Measurements from ENCODE around the gene TAS1R1.

Gene TAS1R1

GRCh38 chr1:6512908-6513280 is 42.2 kb upstream of the TAS1R1 start:
- no peak overlapping the region for H3K4me3 Mint-ChIP-seq
- DNase-seq = no peak
- no peak overlapping the region for H3K27ac Mint-ChIP-seq
- no peaks in the 10 kb centered on the region for H3K9me3 Mint-ChIP-seq
- no peaks in the 10 kb centered on the region for H3K4me1 Mint-ChIP-seq (ENCODE audit: low read depth)
- H3K36me3 Mint-ChIP-seq (ENCODE audit: low read depth) = no peaks in the 10 kb centered on the region
- H3K27me3 Mint-ChIP-seq = no peaks in the 10 kb centered on the region

GRCh38 chr1:6513320-6513801 is 41.7 kb upstream of the TAS1R1 start:
- H3K9me3 Mint-ChIP-seq = no peaks in the 10 kb centered on the region
- no peaks in the 10 kb centered on the region for H3K27me3 Mint-ChIP-seq
- H3K4me1 Mint-ChIP-seq (ENCODE audit: low read depth) = no peaks in the 10 kb centered on the region
- no peak overlapping the region for H3K4me3 Mint-ChIP-seq
- no peak for DNase-seq
- H3K27ac Mint-ChIP-seq = no peak overlapping the region
- H3K36me3 Mint-ChIP-seq (ENCODE audit: low read depth) = no peaks in the 10 kb centered on the region

GRCh38 chr1:6515771-6516170 is 39.3 kb upstream of the TAS1R1 start:
- Mint-ChIP-seq H3K27ac (no peak overlapping the region), H3K27me3 (no peaks in the 10 kb centered on the region), H3K4me3 (no peak overlapping the region), H3K9me3 (no peaks in the 10 kb centered on the region), H3K4me1 (ENCODE audit: low read depth) (no peaks in the 10 kb centered on the region), H3K36me3 (ENCODE audit: low read depth) (peaks cover 3% of the 10 kb centered on the region)
- DNase-seq = no peak

GRCh38 chr1:6517435-6517851 is 37.7 kb upstream of the TAS1R1 start:
- DNase-seq = no peak
- Mint-ChIP-seq H3K4me3 (no peak overlapping the region), H3K4me1 (ENCODE audit: low read depth) (no peaks in the 10 kb centered on the region), H3K9me3 (no peaks in the 10 kb centered on the region), H3K27me3 (no peaks in the 10 kb centered on the region), H3K27ac (no peak overlapping the region), H3K36me3 (ENCODE audit: low read depth) (peaks cover 15% of the 10 kb centered on the region)

GRCh38 chr1:6519491-6519934 is 35.6 kb upstream of the TAS1R1 start:
- no peaks in the 10 kb centered on the region for H3K27me3 Mint-ChIP-seq
- no peak overlapping the region for H3K4me3 Mint-ChIP-seq
- no peaks in the 10 kb centered on the region for H3K9me3 Mint-ChIP-seq
- no peak overlapping the region for H3K27ac Mint-ChIP-seq
- no peak for DNase-seq
- no peaks in the 10 kb centered on the region for H3K4me1 Mint-ChIP-seq (ENCODE audit: low read depth)
- peaks cover 27% of the 10 kb centered on the region for H3K36me3 Mint-ChIP-seq (ENCODE audit: low read depth)

- Mint-ChIP-seq H3K36me3 (ENCODE audit: low read depth) (peaks cover 31% of the 10 kb centered on the region), H3K27me3 (no peaks in the 10 kb centered on the region), H3K4me1 (ENCODE audit: low read depth) (no peaks in the 10 kb centered on the region), H3K9me3 (no peaks in the 10 kb centered on the region), H3K27ac (no peak overlapping the region), H3K4me3 (no peak overlapping the region)
- no peak for DNase-seq
Measured at GRCh38 chr1:6519935-6520671, 35.0 kb upstream of the TAS1R1 start.

GRCh38 chr1:6521536-6521935 is 33.6 kb upstream of the TAS1R1 start:
- no peaks in the 10 kb centered on the region for H3K9me3 Mint-ChIP-seq
- H3K36me3 Mint-ChIP-seq (ENCODE audit: low read depth) = peaks cover 45% of the 10 kb centered on the region
- H3K27me3 Mint-ChIP-seq = no peaks in the 10 kb centered on the region
- peak overlapping the region; percentile 28 for H3K27ac Mint-ChIP-seq
- DNase-seq = no peak
- no peaks in the 10 kb centered on the region for H3K4me1 Mint-ChIP-seq (ENCODE audit: low read depth)
- H3K4me3 Mint-ChIP-seq = no peak overlapping the region

- Mint-ChIP-seq H3K4me1 (ENCODE audit: low read depth) (no peaks in the 10 kb centered on the region), H3K27ac (no peak overlapping the region), H3K9me3 (no peaks in the 10 kb centered on the region), H3K27me3 (no peaks in the 10 kb centered on the region), H3K4me3 (no peak overlapping the region), H3K36me3 (ENCODE audit: low read depth) (peaks cover 66% of the 10 kb centered on the region)
- DNase-seq = no peak
Measured at GRCh38 chr1:6523566-6523965, 31.5 kb upstream of the TAS1R1 start.

- Mint-ChIP-seq H3K4me3 (no peak overlapping the region), H3K9me3 (no peaks in the 10 kb centered on the region), H3K36me3 (ENCODE audit: low read depth) (peaks cover 79% of the 10 kb centered on the region), H3K4me1 (ENCODE audit: low read depth) (no peaks in the 10 kb centered on the region), H3K27me3 (no peaks in the 10 kb centered on the region), H3K27ac (peak overlapping the region; percentile 9)
- no peak for DNase-seq
Measured at GRCh38 chr1:6526316-6526715, 28.8 kb upstream of the TAS1R1 start.

- H3K27ac Mint-ChIP-seq = no peak overlapping the region
- no peaks in the 10 kb centered on the region for H3K9me3 Mint-ChIP-seq
- no peak for DNase-seq
- H3K4me1 Mint-ChIP-seq (ENCODE audit: low read depth) = no peaks in the 10 kb centered on the region
- no peaks in the 10 kb centered on the region for H3K27me3 Mint-ChIP-seq
- no peak overlapping the region for H3K4me3 Mint-ChIP-seq
- H3K36me3 Mint-ChIP-seq (ENCODE audit: low read depth) = peaks cover 92% of the 10 kb centered on the region
Measured at GRCh38 chr1:6528492-6528891, 26.6 kb upstream of the TAS1R1 start.

- Mint-ChIP-seq H3K4me3 (no peak overlapping the region), H3K27ac (no peak overlapping the region), H3K9me3 (no peaks in the 10 kb centered on the region), H3K4me1 (ENCODE audit: low read depth) (peaks cover 3% of the 10 kb centered on the region), H3K27me3 (no peaks in the 10 kb centered on the region), H3K36me3 (ENCODE audit: low read depth) (peaks cover 92% of the 10 kb centered on the region)
- DNase-seq = no peak
Measured at GRCh38 chr1:6530504-6531160, 24.5 kb upstream of the TAS1R1 start.

- H3K27me3 Mint-ChIP-seq = no peaks in the 10 kb centered on the region
- no peak for DNase-seq
- peaks cover 89% of the 10 kb centered on the region for H3K36me3 Mint-ChIP-seq (ENCODE audit: low read depth)
- peaks cover 3% of the 10 kb centered on the region for H3K4me1 Mint-ChIP-seq (ENCODE audit: low read depth)
- no peak overlapping the region for H3K4me3 Mint-ChIP-seq
- no peaks in the 10 kb centered on the region for H3K9me3 Mint-ChIP-seq
- H3K27ac Mint-ChIP-seq = peak overlapping the region; percentile 28
Measured at GRCh38 chr1:6531996-6532395, 23.1 kb upstream of the TAS1R1 start.

- H3K27ac Mint-ChIP-seq = peak overlapping the region; percentile 26
- no peak overlapping the region for H3K4me3 Mint-ChIP-seq
- H3K9me3 Mint-ChIP-seq = no peaks in the 10 kb centered on the region
- H3K27me3 Mint-ChIP-seq = no peaks in the 10 kb centered on the region
- no peak for DNase-seq
- H3K36me3 Mint-ChIP-seq (ENCODE audit: low read depth) = peaks cover 83% of the 10 kb centered on the region
- H3K4me1 Mint-ChIP-seq (ENCODE audit: low read depth) = peaks cover 11% of the 10 kb centered on the region
Measured at GRCh38 chr1:6534248-6534822, 20.8 kb upstream of the TAS1R1 start.

GRCh38 chr1:6535214-6535613 is 19.9 kb upstream of the TAS1R1 start:
- peak overlapping the region; percentile 59 for H3K27ac Mint-ChIP-seq
- H3K9me3 Mint-ChIP-seq = no peaks in the 10 kb centered on the region
- H3K4me3 Mint-ChIP-seq = no peak overlapping the region
- H3K4me1 Mint-ChIP-seq (ENCODE audit: low read depth) = peaks cover 13% of the 10 kb centered on the region
- DNase-seq = no peak
- no peaks in the 10 kb centered on the region for H3K27me3 Mint-ChIP-seq
- H3K36me3 Mint-ChIP-seq (ENCODE audit: low read depth) = peaks cover 85% of the 10 kb centered on the region

- H3K9me3 Mint-ChIP-seq = no peaks in the 10 kb centered on the region
- H3K36me3 Mint-ChIP-seq (ENCODE audit: low read depth) = peaks cover 85% of the 10 kb centered on the region
- DNase-seq = no peak
- H3K4me3 Mint-ChIP-seq = no peak overlapping the region
- no peak overlapping the region for H3K27ac Mint-ChIP-seq
- H3K4me1 Mint-ChIP-seq (ENCODE audit: low read depth) = peaks cover 13% of the 10 kb centered on the region
- H3K27me3 Mint-ChIP-seq = no peaks in the 10 kb centered on the region
Measured at GRCh38 chr1:6536291-6536690, 18.8 kb upstream of the TAS1R1 start.

Measured in activated T-cell treated with anti-CD3 and anti-CD28 coated beads, Interleukin-2, amount 50 U/mL, for 24 hours (primary cell).